Measurements from ENCODE around the gene TRAPPC1. TPM values are rescaled to one million over a fixed set of nuclear protein-coding genes. Genes with fewer than 3 reads are reported as not detected.
A peak's percentile ranks its signal among the peaks of the same experiment; 100 is the strongest.

TRAPPC1 gene
- total RNA-seq, 1 experiment from 2014 or later, result 99.7 TPM

DNA sequence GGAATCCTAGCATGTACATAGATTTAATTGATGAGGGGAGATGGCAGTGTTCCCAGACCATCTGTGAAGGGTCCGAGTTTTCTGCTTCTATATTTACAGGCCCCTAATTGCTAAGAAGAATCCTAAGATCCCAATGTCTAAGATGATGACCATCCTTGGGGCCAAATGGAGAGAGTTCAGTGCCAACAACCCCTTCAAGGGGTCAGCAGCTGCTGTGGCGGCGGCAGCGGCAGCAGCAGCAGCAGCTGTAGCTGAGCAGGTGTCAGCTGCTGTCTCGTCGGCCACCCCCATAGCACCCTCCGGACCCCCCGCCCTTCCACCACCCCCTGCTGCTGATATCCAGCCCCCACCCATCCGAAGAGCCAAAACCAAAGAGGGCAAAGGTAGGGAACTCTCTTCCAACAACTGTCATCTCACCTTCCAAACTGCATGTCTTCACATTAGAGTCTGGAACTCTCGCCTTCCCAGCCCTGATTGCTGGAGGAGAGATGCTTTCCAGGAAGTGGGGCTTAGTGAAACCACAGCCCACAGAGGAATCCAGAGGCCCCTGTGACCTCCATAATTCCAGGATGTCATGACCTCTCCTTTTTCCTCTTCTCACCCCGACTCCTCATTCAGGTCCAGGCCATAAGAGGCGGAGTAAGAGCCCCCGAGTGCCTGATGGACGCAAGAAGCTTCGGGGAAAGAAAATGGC, 38.4 kb downstream of the TRAPPC1 start:
- ChIA-PET POLR2A (no interaction called here), CTCF (interaction anchor here (0.8 kb wide), 1 partner anchor 95 kb away, joined by 3 read pairs; no protein-coding TSS in a partner anchor)
- Mint-ChIP-seq H3K9me3 (no peaks in the 10 kb centered on the region), H3K4me3 (no peak overlapping the region), H3K4me1 (no peaks in the 10 kb centered on the region), H3K36me3 (peaks cover 19% of the 10 kb centered on the region; the same call in 1 of the 2 replicates), H3K27ac (no peak overlapping the region), H3K27me3 (ENCODE audit: low read depth) (no peaks in the 10 kb centered on the region)
- DNase-seq (ENCODE audit: low spot score) (no peak), ATAC-seq (no peak)
- TF ChIP-seq TP53 (CRISPR knock-in tag; IDR thresholded peaks at IDR 0.05) (no peak), ZBTB21 (CRISPR knock-in tag; IDR thresholded peaks at IDR 0.05; ENCODE audit: borderline replicate concordance) (no peak)

DNA sequence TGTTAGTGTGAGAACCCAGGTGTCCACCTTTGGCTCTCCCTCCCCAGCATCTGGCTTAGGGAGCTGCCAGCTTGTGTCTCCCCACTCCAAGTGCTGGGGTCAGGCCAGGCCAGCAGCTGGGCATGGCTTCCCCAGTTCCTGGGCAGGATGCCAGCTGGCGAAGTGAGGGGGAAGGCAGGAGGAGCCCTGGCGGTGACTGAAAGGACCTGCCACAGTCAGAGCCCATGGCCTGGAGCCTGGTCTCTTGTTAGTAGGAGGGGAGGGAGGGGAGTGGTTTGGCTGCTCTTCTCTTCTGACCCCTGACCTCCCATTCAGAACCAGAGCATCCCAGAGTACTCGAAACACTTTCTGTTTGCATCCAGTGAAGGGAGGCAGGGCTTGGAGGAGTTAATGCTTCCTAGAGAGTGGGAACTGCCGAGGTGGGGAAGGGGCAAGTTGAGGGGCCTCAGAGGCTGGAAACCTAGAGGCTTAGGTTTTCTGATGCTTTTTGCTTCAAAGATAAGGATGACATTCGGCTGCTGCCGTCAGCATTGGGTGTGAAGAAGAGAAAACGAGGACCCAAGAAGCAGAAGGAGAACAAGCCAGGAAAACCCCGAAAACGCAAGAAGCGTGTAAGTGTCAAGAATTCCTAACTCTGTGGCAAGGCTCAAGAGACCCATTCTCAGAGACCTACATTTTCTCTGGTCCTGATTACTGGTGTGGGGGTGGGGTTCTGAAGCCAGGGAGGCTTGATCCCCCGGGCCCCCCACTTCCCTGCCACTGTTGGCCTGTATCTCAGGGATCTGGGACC, 42.4 kb downstream of the TRAPPC1 start:
- Mint-ChIP-seq H3K27ac (no peak overlapping the region), H3K9me3 (no peaks in the 10 kb centered on the region), H3K27me3 (ENCODE audit: low read depth) (no peaks in the 10 kb centered on the region; the same call in 1 of the 2 replicates), H3K36me3 (peaks cover 3% of the 10 kb centered on the region; the same call in 1 of the 2 replicates), H3K4me1 (peaks cover 8% of the 10 kb centered on the region), H3K4me3 (no peak overlapping the region)
- DNase-seq (ENCODE audit: low spot score) (peak; percentile 55), ATAC-seq (peak; percentile 46)
- POLR2A ChIA-PET, result no interaction called here
- CTCF ChIA-PET, result interaction anchor here (1.0 to 1.5 kb wide), 2 partner anchors 32 to 157 kb away, joined by 3 to 4 read pairs; partner anchors contain the start of gene NAA38
- TF ChIP-seq, protein P1, sequence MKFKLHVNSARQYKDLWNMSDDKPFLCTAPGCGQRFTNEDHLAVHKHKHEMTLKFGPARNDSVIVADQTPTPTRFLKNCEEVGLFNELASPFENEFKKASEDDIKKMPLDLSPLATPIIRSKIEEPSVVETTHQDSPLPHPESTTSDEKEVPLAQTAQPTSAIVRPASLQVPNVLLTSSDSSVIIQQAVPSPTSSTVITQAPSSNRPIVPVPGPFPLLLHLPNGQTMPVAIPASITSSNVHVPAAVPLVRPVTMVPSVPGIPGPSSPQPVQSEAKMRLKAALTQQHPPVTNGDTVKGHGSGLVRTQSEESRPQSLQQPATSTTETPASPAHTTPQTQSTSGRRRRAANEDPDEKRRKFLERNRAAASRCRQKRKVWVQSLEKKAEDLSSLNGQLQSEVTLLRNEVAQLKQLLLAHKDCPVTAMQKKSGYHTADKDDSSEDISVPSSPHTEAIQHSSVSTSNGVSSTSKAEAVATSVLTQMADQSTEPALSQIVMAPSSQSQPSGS (CRISPR knock-in tag; IDR thresholded peaks at IDR 0.05; ENCODE audit: borderline replicate concordance, low read depth), result no peak
- TF ChIP-seq, protein P2, sequence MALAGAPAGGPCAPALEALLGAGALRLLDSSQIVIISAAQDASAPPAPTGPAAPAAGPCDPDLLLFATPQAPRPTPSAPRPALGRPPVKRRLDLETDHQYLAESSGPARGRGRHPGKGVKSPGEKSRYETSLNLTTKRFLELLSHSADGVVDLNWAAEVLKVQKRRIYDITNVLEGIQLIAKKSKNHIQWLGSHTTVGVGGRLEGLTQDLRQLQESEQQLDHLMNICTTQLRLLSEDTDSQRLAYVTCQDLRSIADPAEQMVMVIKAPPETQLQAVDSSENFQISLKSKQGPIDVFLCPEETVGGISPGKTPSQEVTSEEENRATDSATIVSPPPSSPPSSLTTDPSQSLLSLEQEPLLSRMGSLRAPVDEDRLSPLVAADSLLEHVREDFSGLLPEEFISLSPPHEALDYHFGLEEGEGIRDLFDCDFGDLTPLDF (CRISPR knock-in tag; IDR thresholded peaks at IDR 0.05), result no peak
- TF ChIP-seq, protein P3, sequence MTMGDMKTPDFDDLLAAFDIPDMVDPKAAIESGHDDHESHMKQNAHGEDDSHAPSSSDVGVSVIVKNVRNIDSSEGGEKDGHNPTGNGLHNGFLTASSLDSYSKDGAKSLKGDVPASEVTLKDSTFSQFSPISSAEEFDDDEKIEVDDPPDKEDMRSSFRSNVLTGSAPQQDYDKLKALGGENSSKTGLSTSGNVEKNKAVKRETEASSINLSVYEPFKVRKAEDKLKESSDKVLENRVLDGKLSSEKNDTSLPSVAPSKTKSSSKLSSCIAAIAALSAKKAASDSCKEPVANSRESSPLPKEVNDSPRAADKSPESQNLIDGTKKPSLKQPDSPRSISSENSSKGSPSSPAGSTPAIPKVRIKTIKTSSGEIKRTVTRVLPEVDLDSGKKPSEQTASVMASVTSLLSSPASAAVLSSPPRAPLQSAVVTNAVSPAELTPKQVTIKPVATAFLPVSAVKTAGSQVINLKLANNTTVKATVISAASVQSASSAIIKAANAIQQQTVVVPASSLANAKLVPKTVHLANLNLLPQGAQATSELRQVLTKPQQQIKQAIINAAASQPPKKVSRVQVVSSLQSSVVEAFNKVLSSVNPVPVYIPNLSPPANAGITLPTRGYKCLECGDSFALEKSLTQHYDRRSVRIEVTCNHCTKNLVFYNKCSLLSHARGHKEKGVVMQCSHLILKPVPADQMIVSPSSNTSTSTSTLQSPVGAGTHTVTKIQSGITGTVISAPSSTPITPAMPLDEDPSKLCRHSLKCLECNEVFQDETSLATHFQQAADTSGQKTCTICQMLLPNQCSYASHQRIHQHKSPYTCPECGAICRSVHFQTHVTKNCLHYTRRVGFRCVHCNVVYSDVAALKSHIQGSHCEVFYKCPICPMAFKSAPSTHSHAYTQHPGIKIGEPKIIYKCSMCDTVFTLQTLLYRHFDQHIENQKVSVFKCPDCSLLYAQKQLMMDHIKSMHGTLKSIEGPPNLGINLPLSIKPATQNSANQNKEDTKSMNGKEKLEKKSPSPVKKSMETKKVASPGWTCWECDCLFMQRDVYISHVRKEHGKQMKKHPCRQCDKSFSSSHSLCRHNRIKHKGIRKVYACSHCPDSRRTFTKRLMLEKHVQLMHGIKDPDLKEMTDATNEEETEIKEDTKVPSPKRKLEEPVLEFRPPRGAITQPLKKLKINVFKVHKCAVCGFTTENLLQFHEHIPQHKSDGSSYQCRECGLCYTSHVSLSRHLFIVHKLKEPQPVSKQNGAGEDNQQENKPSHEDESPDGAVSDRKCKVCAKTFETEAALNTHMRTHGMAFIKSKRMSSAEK (CRISPR knock-in tag; IDR thresholded peaks at IDR 0.05; ENCODE audit: borderline replicate concordance), result no peak
- no peak for TF ChIP-seq ZNF512 (CRISPR knock-in tag; IDR thresholded peaks at IDR 0.05; ENCODE audit: borderline replicate concordance)
- no peak for TF ChIP-seq NFYB (CRISPR knock-in tag; conservative IDR thresholded peaks at IDR 0.05; ENCODE audit: low read depth)
- TF ChIP-seq CBFB (CRISPR knock-in tag; IDR thresholded peaks at IDR 0.05; ENCODE audit: low read depth), result no peak
- no peak for TF ChIP-seq ZNF396 (CRISPR knock-in tag; IDR thresholded peaks at IDR 0.05; ENCODE audit: borderline replicate concordance)
- TF ChIP-seq, protein P4, sequence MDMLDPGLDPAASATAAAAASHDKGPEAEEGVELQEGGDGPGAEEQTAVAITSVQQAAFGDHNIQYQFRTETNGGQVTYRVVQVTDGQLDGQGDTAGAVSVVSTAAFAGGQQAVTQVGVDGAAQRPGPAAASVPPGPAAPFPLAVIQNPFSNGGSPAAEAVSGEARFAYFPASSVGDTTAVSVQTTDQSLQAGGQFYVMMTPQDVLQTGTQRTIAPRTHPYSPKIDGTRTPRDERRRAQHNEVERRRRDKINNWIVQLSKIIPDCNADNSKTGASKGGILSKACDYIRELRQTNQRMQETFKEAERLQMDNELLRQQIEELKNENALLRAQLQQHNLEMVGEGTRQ (CRISPR knock-in tag; IDR thresholded peaks at IDR 0.05), result no peak
- TF ChIP-seq AR (CRISPR knock-in tag; IDR thresholded peaks at IDR 0.05), result no peak
- TF ChIP-seq, protein P5, sequence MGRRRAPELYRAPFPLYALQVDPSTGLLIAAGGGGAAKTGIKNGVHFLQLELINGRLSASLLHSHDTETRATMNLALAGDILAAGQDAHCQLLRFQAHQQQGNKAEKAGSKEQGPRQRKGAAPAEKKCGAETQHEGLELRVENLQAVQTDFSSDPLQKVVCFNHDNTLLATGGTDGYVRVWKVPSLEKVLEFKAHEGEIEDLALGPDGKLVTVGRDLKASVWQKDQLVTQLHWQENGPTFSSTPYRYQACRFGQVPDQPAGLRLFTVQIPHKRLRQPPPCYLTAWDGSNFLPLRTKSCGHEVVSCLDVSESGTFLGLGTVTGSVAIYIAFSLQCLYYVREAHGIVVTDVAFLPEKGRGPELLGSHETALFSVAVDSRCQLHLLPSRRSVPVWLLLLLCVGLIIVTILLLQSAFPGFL (CRISPR knock-in tag; IDR thresholded peaks at IDR 0.05; ENCODE audit: borderline replicate concordance), result no peak
- TF ChIP-seq IRF2 (CRISPR knock-in tag; IDR thresholded peaks at IDR 0.05; ENCODE audit: borderline replicate concordance, low read depth), result no peak
- no peak for TF ChIP-seq E2F4 (CRISPR knock-in tag; IDR thresholded peaks at IDR 0.05; ENCODE audit: borderline replicate concordance, low read depth)
